HEK293 (cell line): ENCODE data around the gene MXRA8.

Experiments used
- GLI2 ChIP-seq: fragments of 450-650 bp; formaldehyde crosslinking; IDR thresholded peaks from 2 replicates; pipeline ENCODE4; 2017; ENCODE audit warnings: missing biosample characterization, missing genetic modification characterization, low read depth, borderline replicate concordance
- GLI4 ChIP-seq: fragments of 450-650 bp; formaldehyde crosslinking; IDR thresholded peaks from 2 replicates; pipeline ENCODE4 v1.5.1; 2016; ENCODE audit warnings: missing biosample characterization, missing genetic modification characterization
- IKZF3 ChIP-seq: fragments of 450-650 bp; IDR thresholded peaks from 2 replicates; pipeline ENCODE4 v1.5.0; 2018; ENCODE audit warnings: missing biosample characterization, mild to moderate bottlenecking, missing genetic modification characterization, moderate library complexity
- MZF1 ChIP-seq: fragments of 450-650 bp; formaldehyde crosslinking; IDR thresholded peaks from 2 replicates; pipeline ENCODE4 v1.5.1; 2017; ENCODE audit warnings: missing biosample characterization, missing genetic modification characterization, borderline replicate concordance
- SCRT1 ChIP-seq: fragments of 450-650 bp; formaldehyde crosslinking; IDR thresholded peaks from 2 replicates; pipeline ENCODE4 v1.5.1; 2016; ENCODE audit warnings: missing biosample characterization, missing genetic modification characterization, borderline replicate concordance
- SCRT2 ChIP-seq: fragments of 450-650 bp; formaldehyde crosslinking; IDR thresholded peaks from 2 replicates; pipeline ENCODE4 v1.5.1; 2016; ENCODE audit warnings: missing biosample characterization, missing genetic modification characterization
- SP3 ChIP-seq: fragments of 450-650 bp; formaldehyde crosslinking; IDR thresholded peaks from 2 replicates; pipeline ENCODE4 v1.5.1; 2016; ENCODE audit warnings: missing biosample characterization, missing genetic modification characterization
- WT1 ChIP-seq: fragments of 450-650 bp; formaldehyde crosslinking; IDR thresholded peaks from 2 replicates; pipeline ENCODE4 v1.5.1; 2016; ENCODE audit warnings: missing biosample characterization, missing genetic modification characterization
- ZNF10 ChIP-seq: fragments of 450-650 bp; formaldehyde crosslinking; IDR thresholded peaks from 2 replicates; pipeline ENCODE4 v1.5.1; 2017; ENCODE audit warnings: missing biosample characterization, missing genetic modification characterization
- ZNF133 ChIP-seq: fragments of 450-650 bp; formaldehyde crosslinking; IDR thresholded peaks from 2 replicates; pipeline ENCODE4 v1.5.1; 2016; ENCODE audit warnings: missing biosample characterization, missing genetic modification characterization
- ZNF239 ChIP-seq: fragments of 450-650 bp; formaldehyde crosslinking; IDR thresholded peaks from 2 replicates; pipeline ENCODE4 v1.5.1; 2016; ENCODE audit warnings: missing biosample characterization, missing genetic modification characterization
- ZNF311 ChIP-seq: fragments of 450-650 bp; formaldehyde crosslinking; IDR thresholded peaks from 2 replicates; pipeline ENCODE4 v1.5.1; 2017; ENCODE audit warnings: missing biosample characterization, missing genetic modification characterization, borderline replicate concordance
- ZNF335 ChIP-seq: fragments of 450-650 bp; formaldehyde crosslinking; conservative IDR thresholded peaks from 2 replicates; pipeline ENCODE4 v1.5.1; 2016; ENCODE audit warnings: missing biosample characterization, missing genetic modification characterization
- ZNF341 ChIP-seq: fragments of 450-650 bp; formaldehyde crosslinking; IDR thresholded peaks from 2 replicates; pipeline ENCODE4; 2016; ENCODE audit warnings: low read depth, missing biosample characterization, missing genetic modification characterization
- ZNF350 ChIP-seq: fragments of 450-650 bp; formaldehyde crosslinking; IDR thresholded peaks from 2 replicates; pipeline ENCODE4 v1.5.0; 2017; ENCODE audit warnings: missing biosample characterization, mild to moderate bottlenecking, missing genetic modification characterization
- ZNF510 ChIP-seq: fragments of 450-650 bp; formaldehyde crosslinking; IDR thresholded peaks from 2 replicates; pipeline ENCODE4 v1.5.1; 2018; ENCODE audit warnings: mild to moderate bottlenecking, missing genetic modification characterization, missing biosample characterization; ENCODE audit not compliant: insufficient replicate concordance
- ZNF521 ChIP-seq: fragments of 450-650 bp; formaldehyde crosslinking; IDR thresholded peaks from 2 replicates; pipeline ENCODE4 v1.5.1; 2017; ENCODE audit warnings: missing biosample characterization, mild to moderate bottlenecking, missing genetic modification characterization
- ZNF530 ChIP-seq: fragments of 450-650 bp; formaldehyde crosslinking; IDR thresholded peaks from 2 replicates; pipeline ENCODE4 v1.5.1; 2016; ENCODE audit warnings: low read depth, missing biosample characterization, missing genetic modification characterization
- ZNF585B ChIP-seq: fragments of 450-650 bp; formaldehyde crosslinking; IDR thresholded peaks from 2 replicates; pipeline ENCODE4 v1.5.1; 2016; ENCODE audit warnings: missing biosample characterization, missing genetic modification characterization
- ZNF610 ChIP-seq: fragments of 450-650 bp; formaldehyde crosslinking; IDR thresholded peaks from 2 replicates; pipeline ENCODE4 v1.5.1; 2016; ENCODE audit warnings: missing biosample characterization, missing genetic modification characterization, borderline replicate concordance
- ZNF776 ChIP-seq: fragments of 450-650 bp; formaldehyde crosslinking; IDR thresholded peaks from 2 replicates; pipeline ENCODE4 v1.5.0; 2017; ENCODE audit warnings: missing biosample characterization, missing genetic modification characterization, borderline replicate concordance
- ZSCAN23 ChIP-seq: fragments of 450-650 bp; formaldehyde crosslinking; IDR thresholded peaks from 2 replicates; pipeline ENCODE4 v1.5.1; 2016; ENCODE audit warnings: missing biosample characterization, missing genetic modification characterization
- TF ChIP-seq, protein P1 (sequence below): IDR thresholded peaks from 2 replicates; pipeline ENCODE4 v1.6.1; 2011; ENCODE audit warnings: mild to moderate bottlenecking, low read depth, low read length, borderline replicate concordance
- TF ChIP-seq, protein P2 (sequence below): fragments of 450-650 bp; formaldehyde crosslinking; IDR thresholded peaks from 2 replicates; pipeline ENCODE4 v1.5.1; 2016; ENCODE audit warnings: missing biosample characterization, missing genetic modification characterization
- TF ChIP-seq, protein P3 (sequence below): fragments of 450-650 bp; formaldehyde crosslinking; IDR thresholded peaks from 2 replicates; pipeline ENCODE4 v1.5.1; 2016; ENCODE audit warnings: missing biosample characterization, missing genetic modification characterization
- TF ChIP-seq, protein P4 (sequence below): fragments of 450-650 bp; formaldehyde crosslinking; IDR thresholded peaks from 2 replicates; pipeline ENCODE4 v1.5.1; 2017; ENCODE audit warnings: missing biosample characterization, missing genetic modification characterization
- TF ChIP-seq, protein P5 (sequence below): fragments of 450-650 bp; formaldehyde crosslinking; optimal IDR thresholded peaks from 2 replicates; pipeline ENCODE3; 2016; ENCODE audit warnings: missing biosample characterization, mild to moderate bottlenecking, missing genetic modification characterization
- TF ChIP-seq, protein P6 (sequence below): fragments of 450-650 bp; IDR thresholded peaks from 2 replicates; pipeline ENCODE4 v1.5.1; 2018; ENCODE audit warnings: missing biosample characterization, mild to moderate bottlenecking, missing genetic modification characterization

Gene MXRA8

DNA sequence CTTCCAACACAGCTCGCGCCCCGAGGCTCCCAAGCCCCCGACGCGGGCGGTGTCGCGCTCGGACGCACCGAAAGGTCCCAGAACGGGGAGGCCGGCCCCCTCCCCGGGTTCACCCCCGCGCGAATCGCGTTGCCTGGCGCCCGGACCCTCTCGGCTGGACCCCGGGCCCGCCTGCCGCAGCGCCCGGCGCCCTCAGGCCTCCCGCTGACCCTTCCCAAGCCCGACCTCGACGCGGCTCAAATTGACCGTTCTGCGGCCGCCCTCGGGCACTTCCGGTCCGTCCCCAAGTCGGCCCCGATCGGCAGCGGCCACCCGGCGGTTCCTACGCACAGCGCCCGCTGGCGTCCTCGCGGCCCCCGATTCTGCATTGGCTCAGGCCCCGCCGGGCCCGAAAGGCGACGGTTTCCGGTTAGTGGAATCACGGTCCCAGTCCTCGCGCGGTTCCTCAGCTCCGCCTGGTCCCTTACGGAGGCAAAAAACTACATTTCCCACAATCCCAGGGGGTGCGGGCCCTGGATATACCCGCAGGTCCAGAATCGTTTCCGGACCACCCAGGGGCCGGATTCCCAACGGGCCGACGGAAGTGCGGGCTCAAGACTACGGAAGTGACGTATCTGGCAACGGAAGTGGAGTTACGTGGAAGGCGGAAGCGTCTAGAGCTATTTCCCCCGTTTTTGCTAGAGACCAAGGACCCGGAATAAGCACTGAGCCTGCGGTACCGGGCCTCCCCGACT, 16.7 kb upstream of the MXRA8 start, which contains the start of gene AURKAIP1 (continued):
- TF ChIP-seq ZNF350 (no peak), ZNF530 (tag by site-specific recombination) (no peak), ZSCAN23 (peak; percentile 98), ZNF239 (peak; percentile 86; the same call in 1 of the 2 replicates), WT1 (peak; percentile 60; the same call in 1 of the 2 replicates), ZNF610 (tag by site-specific recombination) (peak; percentile 93), ZNF510 (no peak), ZNF341 (tag by site-specific recombination) (peak; percentile 47; the same call in 1 of the 2 replicates), GLI2 (tag by site-specific recombination) (no peak), SCRT2 (peak; percentile 66), SCRT1 (tag by site-specific recombination) (no peak), MZF1 (tag by site-specific recombination) (peak; percentile 81), ZNF776 (tag by site-specific recombination) (no peak), SP3 (tag by site-specific recombination) (peak; percentile 90), ZNF311 (tag by site-specific recombination) (no peak), ZNF521 (tag by site-specific recombination) (no peak), GLI4 (tag by site-specific recombination) (peak; percentile 99), ZNF10 (no peak; the same call in none of the 2 replicates), ZNF585B (tag by site-specific recombination) (no peak), ZNF335 (tag by site-specific recombination) (peak; percentile 92), ZNF133 (tag by site-specific recombination) (peak; percentile 44; the same call in 1 of the 2 replicates), IKZF3 (tag by site-specific recombination) (peak; percentile 67)
- TF ChIP-seq, protein P1, sequence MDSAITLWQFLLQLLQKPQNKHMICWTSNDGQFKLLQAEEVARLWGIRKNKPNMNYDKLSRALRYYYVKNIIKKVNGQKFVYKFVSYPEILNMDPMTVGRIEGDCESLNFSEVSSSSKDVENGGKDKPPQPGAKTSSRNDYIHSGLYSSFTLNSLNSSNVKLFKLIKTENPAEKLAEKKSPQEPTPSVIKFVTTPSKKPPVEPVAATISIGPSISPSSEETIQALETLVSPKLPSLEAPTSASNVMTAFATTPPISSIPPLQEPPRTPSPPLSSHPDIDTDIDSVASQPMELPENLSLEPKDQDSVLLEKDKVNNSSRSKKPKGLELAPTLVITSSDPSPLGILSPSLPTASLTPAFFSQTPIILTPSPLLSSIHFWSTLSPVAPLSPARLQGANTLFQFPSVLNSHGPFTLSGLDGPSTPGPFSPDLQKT, result peak; percentile 90
- TF ChIP-seq, protein P2, sequence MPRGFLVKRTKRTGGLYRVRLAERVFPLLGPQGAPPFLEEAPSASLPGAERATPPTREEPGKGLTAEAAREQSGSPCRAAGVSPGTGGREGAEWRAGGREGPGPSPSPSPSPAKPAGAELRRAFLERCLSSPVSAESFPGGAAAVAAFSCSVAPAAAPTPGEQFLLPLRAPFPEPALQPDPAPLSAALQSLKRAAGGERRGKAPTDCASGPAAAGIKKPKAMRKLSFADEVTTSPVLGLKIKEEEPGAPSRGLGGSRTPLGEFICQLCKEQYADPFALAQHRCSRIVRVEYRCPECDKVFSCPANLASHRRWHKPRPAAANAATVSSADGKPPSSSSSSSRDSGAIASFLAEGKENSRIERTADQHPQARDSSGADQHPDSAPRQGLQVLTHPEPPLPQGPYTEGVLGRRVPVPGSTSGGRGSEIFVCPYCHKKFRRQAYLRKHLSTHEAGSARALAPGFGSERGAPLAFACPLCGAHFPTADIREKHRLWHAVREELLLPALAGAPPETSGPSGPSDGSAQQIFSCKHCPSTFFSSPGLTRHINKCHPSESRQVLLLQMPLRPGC (tag by site-specific recombination), result peak; percentile 91
- TF ChIP-seq, protein P3, sequence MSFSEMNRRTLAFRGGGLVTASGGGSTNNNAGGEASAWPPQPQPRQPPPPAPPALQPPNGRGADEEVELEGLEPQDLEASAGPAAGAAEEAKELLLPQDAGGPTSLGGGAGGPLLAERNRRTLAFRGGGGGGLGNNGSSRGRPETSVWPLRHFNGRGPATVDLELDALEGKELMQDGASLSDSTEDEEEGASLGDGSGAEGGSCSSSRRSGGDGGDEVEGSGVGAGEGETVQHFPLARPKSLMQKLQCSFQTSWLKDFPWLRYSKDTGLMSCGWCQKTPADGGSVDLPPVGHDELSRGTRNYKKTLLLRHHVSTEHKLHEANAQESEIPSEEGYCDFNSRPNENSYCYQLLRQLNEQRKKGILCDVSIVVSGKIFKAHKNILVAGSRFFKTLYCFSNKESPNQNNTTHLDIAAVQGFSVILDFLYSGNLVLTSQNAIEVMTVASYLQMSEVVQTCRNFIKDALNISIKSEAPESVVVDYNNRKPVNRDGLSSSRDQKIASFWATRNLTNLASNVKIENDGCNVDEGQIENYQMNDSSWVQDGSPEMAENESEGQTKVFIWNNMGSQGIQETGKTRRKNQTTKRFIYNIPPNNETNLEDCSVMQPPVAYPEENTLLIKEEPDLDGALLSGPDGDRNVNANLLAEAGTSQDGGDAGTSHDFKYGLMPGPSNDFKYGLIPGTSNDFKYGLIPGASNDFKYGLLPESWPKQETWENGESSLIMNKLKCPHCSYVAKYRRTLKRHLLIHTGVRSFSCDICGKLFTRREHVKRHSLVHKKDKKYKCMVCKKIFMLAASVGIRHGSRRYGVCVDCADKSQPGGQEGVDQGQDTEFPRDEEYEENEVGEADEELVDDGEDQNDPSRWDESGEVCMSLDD (tag by site-specific recombination), result peak; percentile 89
- TF ChIP-seq, protein P4, sequence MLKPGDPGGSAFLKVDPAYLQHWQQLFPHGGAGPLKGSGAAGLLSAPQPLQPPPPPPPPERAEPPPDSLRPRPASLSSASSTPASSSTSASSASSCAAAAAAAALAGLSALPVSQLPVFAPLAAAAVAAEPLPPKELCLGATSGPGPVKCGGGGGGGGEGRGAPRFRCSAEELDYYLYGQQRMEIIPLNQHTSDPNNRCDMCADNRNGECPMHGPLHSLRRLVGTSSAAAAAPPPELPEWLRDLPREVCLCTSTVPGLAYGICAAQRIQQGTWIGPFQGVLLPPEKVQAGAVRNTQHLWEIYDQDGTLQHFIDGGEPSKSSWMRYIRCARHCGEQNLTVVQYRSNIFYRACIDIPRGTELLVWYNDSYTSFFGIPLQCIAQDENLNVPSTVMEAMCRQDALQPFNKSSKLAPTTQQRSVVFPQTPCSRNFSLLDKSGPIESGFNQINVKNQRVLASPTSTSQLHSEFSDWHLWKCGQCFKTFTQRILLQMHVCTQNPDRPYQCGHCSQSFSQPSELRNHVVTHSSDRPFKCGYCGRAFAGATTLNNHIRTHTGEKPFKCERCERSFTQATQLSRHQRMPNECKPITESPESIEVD (tag by site-specific recombination), result no peak
- TF ChIP-seq, protein P5, sequence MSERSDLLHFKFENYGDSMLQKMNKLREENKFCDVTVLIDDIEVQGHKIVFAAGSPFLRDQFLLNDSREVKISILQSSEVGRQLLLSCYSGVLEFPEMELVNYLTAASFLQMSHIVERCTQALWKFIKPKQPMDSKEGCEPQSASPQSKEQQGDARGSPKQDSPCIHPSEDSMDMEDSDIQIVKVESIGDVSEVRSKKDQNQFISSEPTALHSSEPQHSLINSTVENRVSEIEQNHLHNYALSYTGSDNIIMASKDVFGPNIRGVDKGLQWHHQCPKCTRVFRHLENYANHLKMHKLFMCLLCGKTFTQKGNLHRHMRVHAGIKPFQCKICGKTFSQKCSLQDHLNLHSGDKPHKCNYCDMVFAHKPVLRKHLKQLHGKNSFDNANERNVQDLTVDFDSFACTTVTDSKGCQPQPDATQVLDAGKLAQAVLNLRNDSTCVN (tag by site-specific recombination), result peak; percentile 87
- TF ChIP-seq, protein P6, sequence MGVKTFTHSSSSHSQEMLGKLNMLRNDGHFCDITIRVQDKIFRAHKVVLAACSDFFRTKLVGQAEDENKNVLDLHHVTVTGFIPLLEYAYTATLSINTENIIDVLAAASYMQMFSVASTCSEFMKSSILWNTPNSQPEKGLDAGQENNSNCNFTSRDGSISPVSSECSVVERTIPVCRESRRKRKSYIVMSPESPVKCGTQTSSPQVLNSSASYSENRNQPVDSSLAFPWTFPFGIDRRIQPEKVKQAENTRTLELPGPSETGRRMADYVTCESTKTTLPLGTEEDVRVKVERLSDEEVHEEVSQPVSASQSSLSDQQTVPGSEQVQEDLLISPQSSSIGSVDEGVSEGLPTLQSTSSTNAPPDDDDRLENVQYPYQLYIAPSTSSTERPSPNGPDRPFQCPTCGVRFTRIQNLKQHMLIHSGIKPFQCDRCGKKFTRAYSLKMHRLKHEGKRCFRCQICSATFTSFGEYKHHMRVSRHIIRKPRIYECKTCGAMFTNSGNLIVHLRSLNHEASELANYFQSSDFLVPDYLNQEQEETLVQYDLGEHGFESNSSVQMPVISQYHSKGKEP (tag by site-specific recombination), result peak; percentile 88
